CD14-positive monocyte (primary cell): ENCODE data around the gene COX6A2. TPM values are rescaled to one million over a fixed set of nuclear protein-coding genes. Genes with fewer than 3 reads are reported as not detected.

ENCODE experiments used
- DNase-seq, 3 donors: peaks; one replicate each; pipeline ENCODE4 v3.0.0-alpha.2; 2011 to 2022
- H2AFZ ChIP-seq: 2 replicates; pipeline ENCODE4 v1.6.0; 2012; ENCODE audit warnings: mild to moderate bottlenecking, low read depth, low read length, inconsistent platforms; ENCODE audit not compliant: insufficient read depth, poor library complexity, severe bottlenecking
- H3K27ac ChIP-seq, 2 donors: 1 replicate in 1 of 2; 2 replicates in 1 of 2; pipeline ENCODE4 v1.5.1; 2012 to 2013; ENCODE audit warnings: low read length in 2 of 2, control low read depth in 1 of 2, inconsistent platforms in 1 of 2, low read depth in 1 of 2, mild to moderate bottlenecking in 1 of 2
- H3K27me3 ChIP-seq, 2 donors: one replicate each; pipeline versions ENCODE4 v1.6.0 to v1.6.1; 2011 to 2013; ENCODE audit warnings: low read length in 2 of 2; ENCODE audit not compliant: control insufficient read depth in 2 of 2, insufficient read depth in 2 of 2
- H3K36me3 ChIP-seq, 2 donors: replicated peaks in 1 of 2; 1 replicate in 1 of 2; 2 replicates in 1 of 2; pipeline versions ENCODE4 v1.5.1 to v1.6.1; 2012 to 2013; ENCODE audit warnings: low read length in 2 of 2, control low read depth in 1 of 2, inconsistent platforms in 1 of 2, mild to moderate bottlenecking in 1 of 2; ENCODE audit not compliant: insufficient read depth in 2 of 2, control insufficient read depth in 1 of 2
- H3K4me1 ChIP-seq, 2 donors: 1 replicate in 1 of 2; 2 replicates in 1 of 2; pipeline versions ENCODE4 v1.5.1 to v1.6.1; 2012 to 2013; ENCODE audit warnings: low read length in 2 of 2, control low read depth in 1 of 2, inconsistent platforms in 1 of 2, mild to moderate bottlenecking in 1 of 2, moderate library complexity in 1 of 2; ENCODE audit not compliant: insufficient read depth in 2 of 2, control insufficient read depth in 1 of 2
- H3K4me2 ChIP-seq: replicated peaks from 2 replicates; pipeline ENCODE3; 2012; ENCODE audit warnings: low read length, moderate library complexity, mild to moderate bottlenecking; ENCODE audit not compliant: poor library complexity, severe bottlenecking; ENCODE audit errors: extremely low read depth
- H3K4me3 ChIP-seq, 3 experiments: fragments of 200-600 bp in 1 of 3; sonication (generic) in 1 of 3; replicated peaks in 1 of 3; 1 replicate in 2 of 3; 2 replicates in 1 of 3; pipeline ENCODE4 v1.5.1; 2011 to 2013; ENCODE audit warnings: low read length in 3 of 3, mild to moderate bottlenecking in 3 of 3, control low read depth in 2 of 3, low read depth in 2 of 3, inconsistent platforms in 1 of 3, moderate library complexity in 1 of 3
- H3K79me2 ChIP-seq: 2 replicates; pipeline ENCODE4 v1.6.0; 2012; ENCODE audit warnings: mild to moderate bottlenecking, control low read depth, inconsistent platforms, low read length, moderate library complexity; ENCODE audit not compliant: insufficient read depth
- H3K9ac ChIP-seq: 2 replicates; pipeline ENCODE4 v1.6.0; 2017; ENCODE audit warnings: low read length, mild to moderate bottlenecking; ENCODE audit not compliant: insufficient read depth, poor library complexity, severe bottlenecking
- H3K9me3 ChIP-seq, 2 donors: replicated peaks in 1 of 2; 1 replicate in 1 of 2; 2 replicates in 1 of 2; pipeline versions ENCODE4 v1.5.1 to v1.6.1; 2012 to 2013; ENCODE audit warnings: low read length in 2 of 2, control low read depth in 1 of 2; ENCODE audit not compliant: control insufficient read depth in 1 of 2, insufficient read depth in 1 of 2
- H4K20me1 ChIP-seq: 2 replicates; pipeline ENCODE4 v1.6.0; 2012; ENCODE audit warnings: mild to moderate bottlenecking, low read length, control low read depth, moderate library complexity; ENCODE audit not compliant: insufficient read depth
- H3K27ac Mint-ChIP-seq, 7 donors: one replicate each; pipeline ENCODE4 v1.8.0; 2020; ENCODE audit warnings: mild to moderate bottlenecking in 7 of 7, mixed read lengths in 7 of 7, moderate library complexity in 6 of 7, inconsistent platforms in 2 of 7
- H3K27me3 Mint-ChIP-seq, 3 donors: one replicate each; pipeline ENCODE4 v1.8.0; 2021 to 2022; ENCODE audit warnings: low read depth in 3 of 3, mild to moderate bottlenecking in 3 of 3, mixed read lengths in 3 of 3, moderate library complexity in 3 of 3, inconsistent platforms in 1 of 3
- H3K36me3 Mint-ChIP-seq, 2 donors: one replicate each; pipeline ENCODE4 v1.8.0; 2020; ENCODE audit warnings: mixed read lengths in 2 of 2, inconsistent platforms in 1 of 2, mild to moderate bottlenecking in 1 of 2
- H3K4me1 Mint-ChIP-seq: one replicate; pipeline ENCODE4 v1.8.0; 2020; ENCODE audit warnings: mild to moderate bottlenecking, mixed read lengths
- H3K4me3 Mint-ChIP-seq, 2 donors: one replicate each; pipeline ENCODE4 v1.8.0; 2020; ENCODE audit warnings: mild to moderate bottlenecking in 2 of 2, mixed read lengths in 2 of 2, moderate library complexity in 1 of 2
- H3K9me3 Mint-ChIP-seq, 7 donors: one replicate each; pipeline ENCODE4 v1.8.0; 2020 to 2022; ENCODE audit warnings: mixed read lengths in 7 of 7, mild to moderate bottlenecking in 6 of 7, moderate library complexity in 6 of 7, inconsistent platforms in 2 of 7
- WGBS: methylation state at CpG from one replicate; pipeline ENCODE4 v1.1.5; 2013; ENCODE audit warnings: missing lambda C conversion rate; ENCODE audit not compliant: insufficient coverage; 5-methylcytosine and 5-hydroxymethylcytosine counted together
- intact Hi-C, 2 donors: fragments of 100-400 bp; cut with micrococcal nuclease; formaldehyde crosslinking; loops; one replicate each; pipeline versions ENCODE4 v1.15.0 to v1.15.1; 2023
- polyA plus RNA-seq, 3 donors: library from polyadenylated mRNA; depleted of rRNA in 1 of 3; unstranded in 2 of 3; stranded (reverse) in 1 of 3; fragments of 300-500 nt in 2 of 3; fragments of >200 nt in 1 of 3; fragmentation: Illumina TruSeq in 2 of 3; gene quantifications; 1 replicate in 2 of 3; 2 replicates in 1 of 3; pipeline ENCODE4 v1.2.3, GENCODE V29; 2012 to 2021
- TF ChIP-seq, protein P1 (sequence below): fragments of 200-600 bp; IDR thresholded peaks from one replicate; pipeline ENCODE4 v1.8.0; 2022; ENCODE audit warnings: antibody characterized with exemption, mild to moderate bottlenecking

Gene COX6A2
- polyA plus RNA-seq, 3 donors = not detected

DNA sequence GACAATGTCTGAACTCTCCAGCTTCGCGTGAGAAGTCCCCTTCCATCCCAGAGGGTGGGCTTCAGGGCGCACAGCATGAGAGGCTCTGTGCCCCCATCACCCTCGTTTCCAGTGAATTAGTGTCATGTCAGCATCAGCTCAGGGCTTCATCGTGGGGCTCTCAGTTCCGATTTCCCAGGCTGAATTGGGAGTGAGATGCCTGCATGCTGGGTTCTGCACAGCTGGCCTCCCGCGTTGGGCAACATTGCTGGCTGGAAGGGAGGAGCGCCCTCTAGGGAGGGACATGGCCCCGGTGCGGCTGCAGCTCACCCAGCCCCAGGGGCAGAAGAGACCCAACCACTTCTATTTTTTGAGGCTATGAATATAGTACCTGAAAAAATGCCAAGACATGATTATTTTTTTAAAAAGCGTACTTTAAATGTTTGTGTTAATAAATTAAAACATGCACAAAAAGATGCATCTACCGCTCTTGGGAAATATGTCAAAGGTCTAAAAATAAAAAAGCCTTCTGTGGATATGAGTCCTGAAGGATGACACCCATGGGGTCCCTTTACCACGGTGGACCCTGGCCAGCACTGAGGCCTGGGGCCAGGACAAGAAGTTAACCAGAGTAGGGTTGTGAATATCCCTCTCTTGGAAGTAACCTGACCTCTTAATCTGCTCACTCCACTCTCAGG is 45.5 kb downstream of the COX6A2 start:
- Histone ChIP-seq H3K27me3 (no peaks in the 10 kb centered on the region), H3K4me3 (no peak overlapping the region), H2AFZ (no peak overlapping the region), H3K9me3 (no peaks in the 10 kb centered on the region), H3K4me2 (no peak overlapping the region), H3K9ac (no peak overlapping the region), H3K79me2 (no peaks in the 10 kb centered on the region), H3K27ac (peak overlapping the region in 1 of 2 donors; percentile 15), H4K20me1 (peaks cover 52% of the 10 kb centered on the region), H3K4me1 (peaks cover 0 to 6% of the 10 kb centered on the region in 2 donors), H3K36me3 (peaks cover 56% of the 10 kb centered on the region in 2 donors)
- WGBS = 35% methylated on average over 6 of the region's 14 CpGs
- H3K36me3 Mint-ChIP-seq = peaks cover 54 to 59% of the 10 kb centered on the region in 2 donors
- intact Hi-C loops = loop anchor here in 1 of 2 donors (10.0 kb wide), 1 partner anchor 62 kb away; the partner anchor contains the start of gene ZNF843
- peak; percentile 71 to 75 (median 71) for DNase-seq
- no peak overlapping the region for H3K4me3 Mint-ChIP-seq
- peaks cover 14% of the 10 kb centered on the region for H3K4me1 Mint-ChIP-seq
- peaks cover 0 to 5% (median 1%) of the 10 kb centered on the region in 3 donors for H3K27me3 Mint-ChIP-seq
- TF ChIP-seq, protein P1, sequence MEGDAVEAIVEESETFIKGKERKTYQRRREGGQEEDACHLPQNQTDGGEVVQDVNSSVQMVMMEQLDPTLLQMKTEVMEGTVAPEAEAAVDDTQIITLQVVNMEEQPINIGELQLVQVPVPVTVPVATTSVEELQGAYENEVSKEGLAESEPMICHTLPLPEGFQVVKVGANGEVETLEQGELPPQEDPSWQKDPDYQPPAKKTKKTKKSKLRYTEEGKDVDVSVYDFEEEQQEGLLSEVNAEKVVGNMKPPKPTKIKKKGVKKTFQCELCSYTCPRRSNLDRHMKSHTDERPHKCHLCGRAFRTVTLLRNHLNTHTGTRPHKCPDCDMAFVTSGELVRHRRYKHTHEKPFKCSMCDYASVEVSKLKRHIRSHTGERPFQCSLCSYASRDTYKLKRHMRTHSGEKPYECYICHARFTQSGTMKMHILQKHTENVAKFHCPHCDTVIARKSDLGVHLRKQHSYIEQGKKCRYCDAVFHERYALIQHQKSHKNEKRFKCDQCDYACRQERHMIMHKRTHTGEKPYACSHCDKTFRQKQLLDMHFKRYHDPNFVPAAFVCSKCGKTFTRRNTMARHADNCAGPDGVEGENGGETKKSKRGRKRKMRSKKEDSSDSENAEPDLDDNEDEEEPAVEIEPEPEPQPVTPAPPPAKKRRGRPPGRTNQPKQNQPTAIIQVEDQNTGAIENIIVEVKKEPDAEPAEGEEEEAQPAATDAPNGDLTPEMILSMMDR = peak; percentile 88
- H3K27ac Mint-ChIP-seq = peak overlapping the region in 3 of 7 donors; percentile 33 to 66 (median 48)
- peaks cover 0 to 2% (median 0%) of the 10 kb centered on the region in 7 donors for H3K9me3 Mint-ChIP-seq

DNA sequence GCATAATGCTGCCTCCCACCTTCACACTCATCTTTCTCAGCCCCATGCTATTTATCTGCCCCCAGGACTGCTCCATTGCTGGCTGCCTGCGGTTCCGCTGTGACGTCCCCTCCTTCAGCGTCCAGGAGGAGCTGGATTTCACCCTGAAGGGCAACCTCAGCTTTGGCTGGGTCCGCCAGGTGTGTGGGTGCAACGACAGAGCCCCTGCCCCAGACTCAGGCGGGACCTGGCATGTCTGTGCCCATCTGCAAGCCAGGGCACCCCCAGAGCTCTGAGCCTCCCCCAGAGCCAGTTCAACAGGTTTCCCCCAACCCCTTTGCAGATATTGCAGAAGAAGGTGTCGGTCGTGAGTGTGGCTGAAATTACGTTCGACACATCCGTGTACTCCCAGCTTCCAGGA is 48.0 kb downstream of the COX6A2 start:
- H3K4me1 Mint-ChIP-seq = peaks cover 7% of the 10 kb centered on the region
- peaks cover 76 to 81% of the 10 kb centered on the region in 2 donors for H3K36me3 ChIP-seq
- WGBS = 94% methylated on average over 8 of the region's 12 CpGs

More for the DNA sequence above, 48.0 kb downstream of the COX6A2 start:
- Mint-ChIP-seq H3K4me3 (no peak overlapping the region), H3K36me3 (peaks cover 78 to 82% of the 10 kb centered on the region in 2 donors), H3K9me3 (peaks cover 0 to 1% (median 0%) of the 10 kb centered on the region in 7 donors), H3K27ac (peak overlapping the region in 2 of 7 donors; percentile 13 to 28), H3K27me3 (peaks cover 0 to 2% (median 0%) of the 10 kb centered on the region in 3 donors)
- Histone ChIP-seq H3K27me3 (no peaks in the 10 kb centered on the region), H3K9me3 (peaks cover 0 to under 1% of the 10 kb centered on the region in 2 donors), H3K9ac (no peak overlapping the region), H3K4me1 (peaks cover 0 to 6% of the 10 kb centered on the region in 2 donors), H3K4me3 (no peak overlapping the region), H2AFZ (no peak overlapping the region), H3K27ac (no peak overlapping the region), H3K79me2 (no peaks in the 10 kb centered on the region), H4K20me1 (peaks cover 77% of the 10 kb centered on the region), H3K4me2 (no peak overlapping the region)
- intact Hi-C loops = loop anchor here in 1 of 2 donors (10.0 kb wide), 1 partner anchor 65 kb away; the partner anchor contains the start of gene ZNF843
- no peak for DNase-seq
- TF ChIP-seq, protein P1 = no peak

Other genes starting within 250 kb of the COX6A2 start
- 100 to 1,000 TPM in 1 of 3 donors, 10 to 100 TPM in 2; 54.9 to 246 (median 78.5) TPM for gene FUS, start 248.2 kb downstream of the COX6A2 start, polyA plus RNA-seq
- 100 to 1,000 TPM; 214 to 400 (median 374) TPM for gene PYCARD, start 225.6 kb downstream of the COX6A2 start, polyA plus RNA-seq
- gene TRIM72, start 214.2 kb downstream of the COX6A2 start, polyA plus RNA-seq = under 1 TPM in 1 of 3 donors, not detected in 2; 0.04 TPM
- not detected for gene PYDC1, start 211.2 kb downstream of the COX6A2 start, polyA plus RNA-seq
- gene ITGAM, start 168.4 kb downstream of the COX6A2 start, polyA plus RNA-seq = 100 to 1,000 TPM in 2 of 3 donors, 10 to 100 TPM in 1; 71.9 to 330 (median 117) TPM
- 100 to 1,000 TPM in 1 of 3 donors, 10 to 100 TPM in 2; 40.7 to 710 (median 71.3) TPM for gene ITGAX, start 73.2 kb downstream of the COX6A2 start, polyA plus RNA-seq
- under 1 TPM in 1 of 3 donors, not detected in 2; 0.04 TPM for gene ITGAD, start 35.0 kb downstream of the COX6A2 start, polyA plus RNA-seq
- gene ZNF843, start 14.4 kb upstream of the COX6A2 start, polyA plus RNA-seq = under 1 TPM in 1 of 3 donors, not detected in 2; 0.03 TPM
- 1 to 10 TPM; 2.9 to 9.3 (median 4.2) TPM for gene ARMC5, start 31.1 kb upstream of the COX6A2 start, polyA plus RNA-seq
- gene TGFB1I1, start 43.8 kb upstream of the COX6A2 start, polyA plus RNA-seq = under 1 TPM in 2 of 3 donors, not detected in 1; 0.11 to 0.16 TPM
- under 1 TPM in 1 of 3 donors, not detected in 2; 0.04 TPM for gene SLC5A2, start 54.8 kb upstream of the COX6A2 start, polyA plus RNA-seq
- 10 to 100 TPM; 10.3 to 45.1 (median 11.8) TPM for gene RUSF1, start 80.0 kb upstream of the COX6A2 start, polyA plus RNA-seq
- gene AHSP, start 99.5 kb upstream of the COX6A2 start, polyA plus RNA-seq = under 1 TPM in 1 of 3 donors, not detected in 2; 0.84 TPM